GM12878 (cell line): ENCODE measurements around the gene ZC3H6. TPM values are rescaled to one million over a fixed set of nuclear protein-coding genes. Genes with fewer than 3 reads are reported as not detected.

Source experiments
- ATAC-seq: fragments of 200-7000 bp; cut with Tn5 transposase; 3 replicates; pipeline ENCODE4 v1.9.1; 2020; ENCODE audit warnings: mild to moderate bottlenecking, moderate library complexity
- BruUV-seq: library from RNA; stranded (reverse); fragments of 400-500 nt; replicated peaks from 2 replicates; lab custom pipeline; 2021; lab: Mats Ljungman, UMichigan
- CTCF ChIA-PET: fragments of 300-600 bp; sonication (Branson Sonifier 250); formaldehyde crosslinking; extraction: SDS; loops from one replicate; lab custom pipeline; 2021; ENCODE audit warnings: inconsistent platforms; lab: Yijun Ruan, JAX
- POLR2A ChIA-PET: fragments of 350-600 bp; formaldehyde crosslinking; extraction: SDS; loops from one replicate; lab custom pipeline; 2021; ENCODE audit warnings: inconsistent platforms; lab: Charles Lee
- RAD21 ChIA-PET: fragments of 300-600 bp; sonication (Branson Sonifier 250); formaldehyde crosslinking; loops from one replicate; lab custom pipeline; 2023; ENCODE audit warnings: antibody characterized with exemption; ENCODE audit not compliant: unreplicated experiment; lab: Charles Lee
- SMC1A ChIA-PET: fragments of 300-600 bp; sonication (Branson Sonifier 250); formaldehyde crosslinking; loops from one replicate; lab custom pipeline; 2023; ENCODE audit not compliant: unreplicated experiment, uncharacterized antibody; lab: Charles Lee
- DNase-seq: peaks from one replicate; pipeline ENCODE4 v3.0.0-alpha.2; 2011; ENCODE audit warnings: low read depth, low spot score
- FAIRE-seq: peaks from 3 replicates; lab custom pipeline; 2011; peaks lifted over from hg19 to GRCh38; lab: Jason Lieb, UNC
- H2AFZ ChIP-seq: 2 replicates; pipeline ENCODE4 v1.6.0; 2011; ENCODE audit warnings: low read depth, low read length, control low read depth; ENCODE audit not compliant: control insufficient read depth
- H3K27ac ChIP-seq: 2 replicates; pipeline ENCODE4 v1.5.1; 2011; ENCODE audit warnings: control low read depth; ENCODE audit not compliant: control insufficient read depth, insufficient read depth
- H3K27me3 ChIP-seq, 2 experiments: replicated peaks in 1 of 2; 2 replicates each; pipeline versions ENCODE4 v1.6.0 to v1.6.1; 2011; ENCODE audit warnings: low read length in 1 of 2; ENCODE audit not compliant: control insufficient read depth in 2 of 2, insufficient read depth in 2 of 2
- H3K36me3 ChIP-seq, 2 experiments: 2 replicates each; pipeline ENCODE4 v1.5.1; 2011; ENCODE audit warnings: low read length in 1 of 2; ENCODE audit not compliant: control insufficient read depth in 2 of 2, insufficient read depth in 2 of 2
- H3K4me1 ChIP-seq: 2 replicates; pipeline ENCODE4 v1.6.1; 2011; ENCODE audit warnings: mild to moderate bottlenecking, low read length, moderate library complexity, mixed read lengths; ENCODE audit not compliant: control insufficient read depth, insufficient read depth
- H3K4me2 ChIP-seq: 2 replicates; pipeline ENCODE4 v1.6.0; 2011; ENCODE audit warnings: control low read depth; ENCODE audit not compliant: control insufficient read depth, insufficient read depth
- H3K4me3 ChIP-seq: fragments of 200-600 bp; sonication (generic); 2 replicates; pipeline ENCODE4 v1.5.1; 2016
- H3K79me2 ChIP-seq: 2 replicates; pipeline ENCODE4 v1.6.0; 2011; ENCODE audit warnings: low read length; ENCODE audit not compliant: control insufficient read depth, insufficient read depth
- H3K9ac ChIP-seq: 2 replicates; pipeline ENCODE4 v1.8.0; 2011; ENCODE audit warnings: low read length, control low read depth, mixed read lengths; ENCODE audit not compliant: control insufficient read depth, insufficient read depth
- H3K9me3 ChIP-seq: replicated peaks from 3 replicates; pipeline ENCODE4 v1.5.1; 2011; ENCODE audit warnings: mild to moderate bottlenecking, low read length; ENCODE audit not compliant: control insufficient read depth, insufficient read depth
- H4K20me1 ChIP-seq: 2 replicates; pipeline ENCODE4 v1.6.0; 2011; ENCODE audit not compliant: control insufficient read depth, insufficient read depth
- BHLHE40 ChIP-seq, 2 experiments: fragments of 450-650 bp in 1 of 2; IDR thresholded peaks; 2 replicates each; pipeline ENCODE4 v1.6.1; 2011 to 2017; ENCODE audit warnings: low read depth in 2 of 2, borderline replicate concordance in 1 of 2, improper control_type of control experiment in 1 of 2, low read length in 1 of 2, mild to moderate bottlenecking in 1 of 2
- BRCA1 ChIP-seq: IDR thresholded peaks from 2 replicates; pipeline ENCODE4 v1.6.1; 2011; ENCODE audit warnings: low read depth, low read length, improper control_type of control experiment
- CBFB ChIP-seq: IDR thresholded peaks from 2 replicates; pipeline ENCODE4 v1.6.1; 2016; ENCODE audit warnings: antibody characterized with exemption, low read depth
- POU2F2 ChIP-seq: IDR thresholded peaks from 3 replicates; pipeline ENCODE4 v1.6.1; 2011; ENCODE audit warnings: low read depth, mild to moderate bottlenecking, low read length, borderline replicate concordance
- PRDM15 ChIP-seq: fragments of 450-650 bp; formaldehyde crosslinking; IDR thresholded peaks from 2 replicates; pipeline ENCODE4 v1.4.0; 2020; ENCODE audit warnings: mild to moderate bottlenecking, moderate library complexity
- RELA ChIP-seq: fragments of 450-650 bp; IDR thresholded peaks from 2 replicates; pipeline ENCODE4 v1.8.0; 2014; ENCODE audit warnings: borderline replicate concordance; ENCODE audit not compliant: partially characterized antibody
- SP1 ChIP-seq: IDR thresholded peaks from one replicate; pipeline ENCODE4 v1.6.1; 2011; ENCODE audit warnings: low read depth, low read length
- SPI1 ChIP-seq: IDR thresholded peaks from 2 replicates; pipeline ENCODE4 v1.6.1; 2011; ENCODE audit warnings: low read depth, mild to moderate bottlenecking, low read length, moderate library complexity, borderline replicate concordance; ENCODE audit not compliant: insufficient read depth
- TBL1XR1 ChIP-seq: IDR thresholded peaks from 2 replicates; pipeline ENCODE4 v1.6.1; 2012; ENCODE audit warnings: low read depth, low read length, improper control_type of control experiment
- TCF3 ChIP-seq: IDR thresholded peaks from 2 replicates; pipeline ENCODE4 v1.6.1; 2012; ENCODE audit warnings: low read depth, mild to moderate bottlenecking, low read length, borderline replicate concordance; ENCODE audit not compliant: insufficient read depth
- ZNF217 ChIP-seq: fragments of 450-650 bp; IDR thresholded peaks from 2 replicates; pipeline ENCODE4 v1.6.1; 2017; ENCODE audit warnings: antibody characterized with exemption, mild to moderate bottlenecking
- WGBS: methylation state at CpG from one replicate; pipeline ENCODE4 v1.1.6; 2016; ENCODE audit warnings: low lambda C conversion rate; ENCODE audit not compliant: insufficient replicate concordance, insufficient coverage; ENCODE audit errors: missing lambda C conversion rate; 5-methylcytosine and 5-hydroxymethylcytosine counted together
- in situ Hi-C: fragments of 300-500 bp; cut with MboI; formaldehyde crosslinking; loops from 9 replicates; pipeline ENCODE4 v1.14.3; 2018; ENCODE audit warnings: mixed read lengths
- intact Hi-C: fragments of 100-400 bp; cut with micrococcal nuclease; formaldehyde crosslinking; loops from one replicate; pipeline ENCODE4 v1.14.2; 2022; ENCODE audit not compliant: unreplicated experiment
- polyA plus RNA-seq, 11 experiments: library from polyadenylated mRNA; depleted of rRNA in 4 of 11; unstranded in 6 of 11; stranded (reverse) in 5 of 11; fragments of >200 nt; fragmentation: Nextera tagmentation in 4 of 11; fragmentation: Illumina TruSeq in 1 of 11; extraction: Ambion mirVana in 4 of 11; extraction: Trizol in 1 of 11; gene quantifications; 1 replicate in 1 of 11; 2 replicates in 10 of 11; pipeline versions ENCODE4 v1.2.1 to v1.2.3, GENCODE V29; 2011 to 2016; ENCODE audit warnings: inconsistent platforms in 2 of 11, missing spikeins in 2 of 11, low read depth in 1 of 11
- total RNA-seq, 4 experiments: library from RNA; depleted of rRNA in 3 of 4; stranded (reverse); fragments of >200 nt in 3 of 4; fragmentation: Illumina TruSeq in 1 of 4; extraction: Trizol in 1 of 4; gene quantifications; 2 replicates each; pipeline versions ENCODE4 v1.2.1 to v1.2.3, GENCODE V29; 2013 to 2021
- TF ChIP-seq, protein P1 (sequence below): fragments of 450-650 bp; formaldehyde crosslinking; IDR thresholded peaks from 2 replicates; pipeline ENCODE4 v1.4.0; 2022; ENCODE audit warnings: mild to moderate bottlenecking, moderate library complexity

The ZC3H6 gene
- total and polyA plus RNA-seq, 10 of the 15 experiments (the other 5 are each of a cell fraction or from before 2014, with no cell fraction given), result 0.53 to 4.7 (median 1.9) TPM

DNA sequence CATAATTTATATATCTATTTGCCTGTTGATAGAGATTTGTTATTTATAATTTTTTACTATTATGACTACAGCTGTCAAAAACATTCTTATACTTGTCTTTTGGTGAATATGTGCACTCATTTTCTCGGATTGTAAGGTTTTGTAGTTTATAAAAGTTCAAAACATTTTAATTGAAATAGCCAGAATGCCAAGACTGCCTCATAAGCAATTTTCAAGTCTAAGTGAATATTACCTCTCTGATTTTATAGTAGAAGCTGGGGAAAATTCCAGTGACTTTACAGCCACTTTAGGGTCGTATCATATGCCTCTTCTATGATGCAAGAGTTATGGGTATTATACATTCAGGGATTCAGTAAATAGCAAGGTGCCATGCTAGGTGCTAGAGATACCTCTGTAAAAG, 21.0 kb downstream of the ZC3H6 start:
- Histone ChIP-seq H3K9me3 (no peaks in the 10 kb centered on the region), H3K36me3 (no peaks in the 10 kb centered on the region), H3K27me3 (no peaks in the 10 kb centered on the region), H4K20me1 (no peaks in the 10 kb centered on the region), H3K4me1 (no peaks in the 10 kb centered on the region), H3K9ac (no peak overlapping the region), H2AFZ (no peak overlapping the region), H3K4me3 (no peak overlapping the region), H3K4me2 (no peak overlapping the region), H3K79me2 (no peaks in the 10 kb centered on the region), H3K27ac (no peak overlapping the region)
- DNase-seq (no peak), ATAC-seq (no peak), FAIRE-seq (no peak)
- 44% methylated on average over 2 of the region's 2 CpGs for WGBS
- in situ Hi-C loops (no loop called here), intact Hi-C loops (no loop called here)
- CTCF ChIA-PET, result interaction anchor here (1.4 kb wide), 1 partner anchor 184 kb away, joined by 5 read pairs; no protein-coding TSS in a partner anchor
- TF ChIP-seq SPI1 (no peak), POU2F2 (no peak), CBFB (no peak)
- no TSS peak for BruUV-seq
- SMC1A ChIA-PET, result no interaction called here
- POLR2A ChIA-PET, result no interaction called here
- RAD21 ChIA-PET, result no interaction called here

- Histone ChIP-seq H2AFZ (no peak overlapping the region), H3K4me3 (no peak overlapping the region), H3K9ac (no peak overlapping the region), H3K36me3 (no peaks in the 10 kb centered on the region), H3K4me1 (no peaks in the 10 kb centered on the region), H3K9me3 (no peaks in the 10 kb centered on the region), H4K20me1 (no peaks in the 10 kb centered on the region), H3K27ac (no peak overlapping the region), H3K27me3 (no peaks in the 10 kb centered on the region), H3K4me2 (no peak overlapping the region), H3K79me2 (no peaks in the 10 kb centered on the region)
- SMC1A ChIA-PET, result no interaction called here
- no peak for ATAC-seq
- POLR2A ChIA-PET, result no interaction called here
- RAD21 ChIA-PET, result no interaction called here
- no peak for FAIRE-seq
- in situ Hi-C loops (no loop called here), intact Hi-C loops (no loop called here)
- no peak for DNase-seq
- CTCF ChIA-PET, result interaction anchor here (0.6 kb wide), 1 partner anchor 11 kb away, joined by 3 read pairs; no protein-coding TSS in a partner anchor
- no TSS peak for BruUV-seq
- no peak for TF ChIP-seq BRCA1
- TF ChIP-seq RELA, result no peak
- TF ChIP-seq SP1, result no peak
- TF ChIP-seq, protein P1, sequence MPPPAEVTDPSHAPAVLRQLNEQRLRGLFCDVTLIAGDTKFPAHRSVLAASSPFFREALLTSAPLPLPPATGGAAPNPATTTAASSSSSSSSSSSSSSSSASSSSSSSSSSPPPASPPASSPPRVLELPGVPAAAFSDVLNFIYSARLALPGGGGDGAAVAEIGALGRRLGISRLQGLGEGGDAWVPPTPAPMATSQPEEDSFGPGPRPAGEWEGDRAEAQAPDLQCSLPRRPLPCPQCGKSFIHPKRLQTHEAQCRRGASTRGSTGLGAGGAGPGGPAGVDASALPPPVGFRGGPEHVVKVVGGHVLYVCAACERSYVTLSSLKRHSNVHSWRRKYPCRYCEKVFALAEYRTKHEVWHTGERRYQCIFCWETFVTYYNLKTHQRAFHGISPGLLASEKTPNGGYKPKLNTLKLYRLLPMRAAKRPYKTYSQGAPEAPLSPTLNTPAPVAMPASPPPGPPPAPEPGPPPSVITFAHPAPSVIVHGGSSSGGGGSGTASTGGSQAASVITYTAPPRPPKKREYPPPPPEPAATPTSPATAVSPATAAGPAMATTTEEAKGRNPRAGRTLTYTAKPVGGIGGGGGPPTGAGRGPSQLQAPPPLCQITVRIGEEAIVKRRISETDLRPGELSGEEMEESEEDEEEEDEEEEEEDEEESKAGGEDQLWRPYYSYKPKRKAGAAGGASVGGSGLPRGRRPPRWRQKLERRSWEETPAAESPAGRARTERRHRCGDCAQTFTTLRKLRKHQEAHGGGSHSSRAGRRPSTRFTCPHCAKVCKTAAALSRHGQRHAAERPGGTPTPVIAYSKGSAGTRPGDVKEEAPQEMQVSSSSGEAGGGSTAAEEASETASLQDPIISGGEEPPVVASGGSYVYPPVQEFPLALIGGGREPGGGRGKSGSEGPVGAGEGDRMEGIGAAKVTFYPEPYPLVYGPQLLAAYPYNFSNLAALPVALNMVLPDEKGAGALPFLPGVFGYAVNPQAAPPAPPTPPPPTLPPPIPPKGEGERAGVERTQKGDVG (CRISPR knock-in tag), result no peak
- no peak for TF ChIP-seq PRDM15 (CRISPR knock-in tag)
- no peak for TF ChIP-seq BHLHE40 (IDR thresholded peaks at IDR 0.05; ENCODE audit: borderline replicate concordance in 1 of 2, low read depth in 2 of 2, low read length in 1 of 2)
- no peak for TF ChIP-seq TBL1XR1
- TF ChIP-seq TCF3, result no peak
- no peak for TF ChIP-seq ZNF217
Measured at GRCh38 chr2:112301171-112301584, 25.8 kb downstream of the ZC3H6 start.
